Measurements from ENCODE around the gene RRP1. TPM values are rescaled to one million over a fixed set of nuclear protein-coding genes. Genes with fewer than 3 reads are reported as not detected.

RRP1 gene
- total and polyA plus RNA-seq, 2 of the 13 experiments (the other 11 are each of a cell fraction or from before 2014, with no cell fraction given): 20.1 to 35.1 TPM

GRCh38 chr21:43759651-43760050, 29.7 kb upstream of the RRP1 start:
- FAIRE-seq: no peak
- POLR2A ChIA-PET: no interaction called here
- Histone ChIP-seq H3K4me1 (ENCODE audit: insufficient read depth, low read length) (no peaks in the 10 kb centered on the region), H3K27ac (ENCODE audit: extremely low read length, insufficient read depth, low read length) (no peak overlapping the region), H3K9ac (ENCODE audit: insufficient read depth, low read depth, low read length) (no peak overlapping the region), H4K20me1 (ENCODE audit: insufficient read depth, low read length) (no peaks in the 10 kb centered on the region), H3K4me2 (ENCODE audit: low read depth, low read length) (no peak overlapping the region), H3K4me3 (replicated peaks in 1 of 3; ENCODE audit: insufficient read depth in 1 of 3, low read depth in 2 of 3, low read length in 3 of 3) (no peak overlapping the region), H3K79me2 (ENCODE audit: insufficient read depth, low read length) (no peaks in the 10 kb centered on the region), H3K36me3 (replicated peaks in 1 of 2; ENCODE audit: control insufficient read depth in 1 of 2, insufficient read depth in 2 of 2, low read length in 2 of 2) (peaks cover 17 to 36% of the 10 kb centered on the region in 2 experiments; a peak in 4 of 5 replicates), H3K27me3 (ENCODE audit: control insufficient read depth in 1 of 2, insufficient read depth in 2 of 2, low read length in 2 of 2) (no peaks in the 10 kb centered on the region), H2AFZ (ENCODE audit: low read length) (no peak overlapping the region), H3K9me3 (ENCODE audit: low read length) (no peaks in the 10 kb centered on the region)
- WGBS (ENCODE audit: low lambda C conversion rate): 95% methylated on average over 13 of the region's 19 CpGs
- BruUV-seq (replicated peaks): no TSS peak
- DNase-seq (ENCODE audit: low spot score): no peak
- in situ Hi-C loops (cut with HindIII; ENCODE audit: extremely low pct_ligation_motif_present, low pct_unique_long_range_greater_than_20kb): no loop called here
- ATAC-seq: no peak
- TF ChIP-seq TAF1 (CRISPR knock-in tag; IDR thresholded peaks at IDR 0.05) (no peak), AGO2 (optimal IDR thresholded peaks at IDR 0.05; ENCODE audit: low read depth, low read length) (peak; percentile 71)
- intact Hi-C loops (cut with micrococcal nuclease; ENCODE audit: unreplicated experiment): no loop called here
- CTCF ChIA-PET (ENCODE audit: low intra/inter-chr PET ratio, low total read pairs): no interaction called here

- POLR2A ChIA-PET: no interaction called here
- H3K36me3 ChIP-seq (replicated peaks in 1 of 2; ENCODE audit: control insufficient read depth in 1 of 2, insufficient read depth in 2 of 2, low read length in 2 of 2): peaks cover 14 to 28% of the 10 kb centered on the region in 2 experiments; a peak in 4 of 5 replicates
- intact Hi-C loops (cut with micrococcal nuclease; ENCODE audit: unreplicated experiment): no loop called here
- H3K4me1 ChIP-seq (ENCODE audit: insufficient read depth, low read length): no peaks in the 10 kb centered on the region
- in situ Hi-C loops (cut with HindIII; ENCODE audit: extremely low pct_ligation_motif_present, low pct_unique_long_range_greater_than_20kb): no loop called here
- no peaks in the 10 kb centered on the region for H3K27me3 ChIP-seq (ENCODE audit: control insufficient read depth in 1 of 2, insufficient read depth in 2 of 2, low read length in 2 of 2)
- BruUV-seq (replicated peaks): no TSS peak
- ATAC-seq (no peak), FAIRE-seq (no peak), DNase-seq (ENCODE audit: low spot score) (no peak)
- no peak overlapping the region for H2AFZ ChIP-seq (ENCODE audit: low read length)
- H3K4me2 ChIP-seq (ENCODE audit: low read depth, low read length): no peak overlapping the region
- no peaks in the 10 kb centered on the region for H3K9me3 ChIP-seq (ENCODE audit: low read length)
- no peak overlapping the region for H3K4me3 ChIP-seq (replicated peaks in 1 of 3; ENCODE audit: insufficient read depth in 1 of 3, low read depth in 2 of 3, low read length in 3 of 3)
- H3K9ac ChIP-seq (ENCODE audit: insufficient read depth, low read depth, low read length): no peak overlapping the region
- no peak overlapping the region for H3K27ac ChIP-seq (ENCODE audit: extremely low read length, insufficient read depth, low read length)
- no peaks in the 10 kb centered on the region for H4K20me1 ChIP-seq (ENCODE audit: insufficient read depth, low read length)
- CTCF ChIA-PET (ENCODE audit: low intra/inter-chr PET ratio, low total read pairs): no interaction called here
- 91% methylated on average over 20 of the region's 22 CpGs for WGBS (ENCODE audit: low lambda C conversion rate)
- no peaks in the 10 kb centered on the region for H3K79me2 ChIP-seq (ENCODE audit: insufficient read depth, low read length)
- TF ChIP-seq ARID3A (IDR thresholded peaks at IDR 0.05; ENCODE audit: low read depth, low read length): no peak
- TF ChIP-seq ZNF414 (CRISPR knock-in tag; IDR thresholded peaks at IDR 0.05): no peak
- no peak for TF ChIP-seq IKZF5 (CRISPR knock-in tag; IDR thresholded peaks at IDR 0.05)
- peak; percentile 27; the same call in 1 of the 2 replicates for TF ChIP-seq ZBTB33 (CRISPR knock-in tag; IDR thresholded peaks at IDR 0.05)
- no peak for TF ChIP-seq ZNF615 (CRISPR knock-in tag; IDR thresholded peaks at IDR 0.05; ENCODE audit: borderline replicate concordance)
- TF ChIP-seq ZBTB37 (CRISPR knock-in tag; IDR thresholded peaks at IDR 0.05): no peak
These were observed 28.9 kb upstream of the RRP1 start for GRCh38 chr21:43760391-43760958.
